Measurements from ENCODE around the gene SYT5.

- TF ChIP-seq CTCF (IDR thresholded peaks at IDR 0.05) (peak; percentile 80 to 90 (median 83)), POLR2A (IDR thresholded peaks at IDR 0.05) (no peak)
Observed at GRCh38 chr19:55160128-55160985, 19.7 kb downstream of the SYT5 start.
